Adrenal gland (tissue), 12 donors: ENCODE data around the gene PI4KA. TPM values are rescaled to one million over a fixed set of nuclear protein-coding genes. Genes with fewer than 3 reads are reported as not detected.

ENCODE experiments used
- DNase-seq, 7 donors: peaks; one replicate each; pipeline ENCODE4 v3.0.0-alpha.2; 2019 to 2020
- H3K27ac ChIP-seq, 5 donors: fragments of 200-600 bp; sonication (generic) in 4 of 5; 1 replicate in 3 of 5; 2 replicates in 2 of 5; pipeline versions ENCODE4 v1.5.1 to v1.8.0; 2016 to 2020; ENCODE audit warnings: mild to moderate bottlenecking in 1 of 5
- H3K27me3 ChIP-seq: fragments of 200-600 bp; 2 replicates; pipeline ENCODE4 v1.8.0; 2021
- H3K36me3 ChIP-seq, 2 donors: fragments of 200-600 bp; replicated peaks in 1 of 2; 1 replicate in 1 of 2; 2 replicates in 1 of 2; pipeline versions ENCODE4 v1.5.1 to v1.8.0; 2018 to 2022
- H3K4me1 ChIP-seq, 2 donors: fragments of 200-600 bp; replicated peaks in 1 of 2; 1 replicate in 1 of 2; 2 replicates in 1 of 2; pipeline versions ENCODE4 v1.5.1 to v1.8.0; 2018 to 2021
- H3K4me3 ChIP-seq, 4 donors: fragments of 200-600 bp; sonication (generic) in 3 of 4; one replicate each; pipeline ENCODE4 v1.5.1; 2016 to 2018
- H3K9me3 ChIP-seq, 3 donors: fragments of 200-600 bp; sonication (generic) in 1 of 3; replicated peaks in 1 of 3; 1 replicate in 2 of 3; 2 replicates in 1 of 3; pipeline versions ENCODE4 v1.5.1 to v1.8.0; 2016 to 2021
- CTCF ChIP-seq, 6 experiments: fragments of 450-650 bp in 4 of 6; fragments of 200-600 bp in 2 of 6; sonication (generic) in 1 of 6; IDR thresholded peaks; 1 replicate in 5 of 6; 2 replicates in 1 of 6; pipeline versions ENCODE4 v1.5.1 to v1.8.0; 2016 to 2021; ENCODE audit warnings: antibody characterized with exemption in 6 of 6, mild to moderate bottlenecking in 2 of 6, moderate library complexity in 1 of 6
- POLR2A ChIP-seq, 2 donors: fragments of 450-650 bp; IDR thresholded peaks; one replicate each; pipeline ENCODE4 v1.6.1; 2017; ENCODE audit warnings: antibody characterized with exemption in 2 of 2, mild to moderate bottlenecking in 2 of 2, moderate library complexity in 1 of 2
- WGBS, 4 donors: extraction: QIAGEN DNeasy Blood & Tissue Kit in 2 of 4; methylation state at CpG; one replicate each; pipeline versions ENCODE4 v1.1.5 to v1.1.7; 2013 to 2017; 5-methylcytosine and 5-hydroxymethylcytosine counted together
- intact Hi-C, 2 donors: fragments of 100-400 bp; cut with DNase I; formaldehyde crosslinking; loops; one replicate each; pipeline versions ENCODE4 v1.14.1 to v1.15.0; 2022 to 2023
- polyA plus RNA-seq, 3 donors: library from polyadenylated mRNA; stranded (reverse); fragments of 200-250 nt in 2 of 3; fragments of 350-450 nt in 1 of 3; fragmentation: Illumina TruSeq in 1 of 3; extraction: RNeasy Lipid Tissue Mini Kit (QIAGEN cat#74804) in 1 of 3; gene quantifications; one replicate each; pipeline ENCODE4 v1.2.3, GENCODE V29; 2013 to 2014
- total RNA-seq, 9 donors: library from RNA; depleted of rRNA in 4 of 9; stranded (reverse); fragments of >200 nt in 4 of 9; fragments of 120-200 nt in 1 of 9; fragmentation: NEBNext Ultra II Directional in 1 of 9; extraction: Animal tissue kit (Norgen Biotek cat#: 25700) in 1 of 9; gene quantifications; one replicate each; pipeline versions ENCODE4 v1.1.0 to v1.2.4, GENCODE V29; 2013 to 2023
- donor health status: healthy with polysubstance abuse.
- donor health status: Bipolar disorder and iron deficiency.
- donor health status: DM: yes; HTN: yes; CAD: no.
- donor health status: DM: no; HTN: no; CAD: no.
- donor health status: DM: no; HTN: no; CAD: no.
- donor health status: DM: yes; HTN: yes; CAD: no.

The PI4KA gene
- total and polyA plus RNA-seq, 12 donors: 36.4 to 134 (median 85.6) TPM

- intact Hi-C loops: loop anchor here in 1 of 2 donors (10.0 kb wide), 1 partner anchor 220 kb away; no protein-coding TSS in a partner anchor
These were observed 26.5 kb upstream of the PI4KA start for GRCh38 chr22:20885017-20885556.

GRCh38 chr22:20884454-20884853 lies 25.8 kb upstream of the PI4KA start:
- Histone ChIP-seq H3K36me3 (peaks cover 0 to 55% of the 10 kb centered on the region in 2 donors), H3K4me1 (peaks cover 0 to 7% of the 10 kb centered on the region in 2 donors), H3K9me3 (no peaks in the 10 kb centered on the region), H3K4me3 (no peak overlapping the region), H3K27ac (no peak overlapping the region), H3K27me3 (no peaks in the 10 kb centered on the region)
- DNase-seq: no peak
- intact Hi-C loops: loop anchor here in 1 of 2 donors (10.0 kb wide), 1 partner anchor 220 kb away; no protein-coding TSS in a partner anchor
- no peak for TF ChIP-seq CTCF (IDR thresholded peaks at IDR 0.05)
- no peak for TF ChIP-seq POLR2A (IDR thresholded peaks at IDR 0.05)
- 73 to 82% (median 78%) methylated on average over 4 of the region's 4 CpGs for WGBS, 4 donors

More at GRCh38 chr22:20885017-20885556, 26.5 kb upstream of the PI4KA start:
- H3K27me3 ChIP-seq: no peaks in the 10 kb centered on the region
- DNase-seq: no peak
- H3K36me3 ChIP-seq: peaks cover 0 to 61% of the 10 kb centered on the region in 2 donors
- no peak overlapping the region for H3K4me3 ChIP-seq
- peaks cover 0 to 7% of the 10 kb centered on the region in 2 donors for H3K4me1 ChIP-seq
- no peak for TF ChIP-seq POLR2A (IDR thresholded peaks at IDR 0.05)
- no peak for TF ChIP-seq CTCF (IDR thresholded peaks at IDR 0.05)
- no peaks in the 10 kb centered on the region for H3K9me3 ChIP-seq
- H3K27ac ChIP-seq: peak overlapping the region in 4 of 5 donors; percentile 55 to 74 (median 66)
- 66 to 77% (median 69%) methylated on average over 8 of the region's 8 CpGs for WGBS, 4 donors

GRCh38 chr22:20882855-20883254 lies 24.2 kb upstream of the PI4KA start:
- no peak overlapping the region for H3K4me3 ChIP-seq
- DNase-seq: no peak
- no peak for TF ChIP-seq CTCF (IDR thresholded peaks at IDR 0.05)
- no peak for TF ChIP-seq POLR2A (IDR thresholded peaks at IDR 0.05)
- intact Hi-C loops: loop anchor here in 1 of 2 donors (10.0 kb wide), 1 partner anchor 222 kb away; no protein-coding TSS in a partner anchor
- peaks cover 0 to 7% of the 10 kb centered on the region in 2 donors for H3K4me1 ChIP-seq
- no peak overlapping the region for H3K27ac ChIP-seq
- no peaks in the 10 kb centered on the region for H3K27me3 ChIP-seq
- 85 to 94% (median 88%) methylated on average over 6 of the region's 6 CpGs for WGBS, 4 donors
- H3K36me3 ChIP-seq: peaks cover 0 to 41% of the 10 kb centered on the region in 2 donors
- H3K9me3 ChIP-seq: no peaks in the 10 kb centered on the region

- intact Hi-C loops: loop anchor here in 1 of 2 donors (10.0 kb wide), 1 partner anchor 223 kb away; no protein-coding TSS in a partner anchor
- Histone ChIP-seq H3K9me3 (no peaks in the 10 kb centered on the region), H3K27ac (no peak overlapping the region), H3K4me3 (no peak overlapping the region), H3K36me3 (peaks cover 0 to 35% of the 10 kb centered on the region in 2 donors), H3K4me1 (peaks cover 0 to 7% of the 10 kb centered on the region in 2 donors), H3K27me3 (no peaks in the 10 kb centered on the region)
- WGBS, 4 donors: 86 to 93% (median 90%) methylated on average over 9 of the region's 9 CpGs
- no peak for DNase-seq
- TF ChIP-seq CTCF (IDR thresholded peaks at IDR 0.05) (no peak), POLR2A (IDR thresholded peaks at IDR 0.05) (no peak)
These were observed 23.5 kb upstream of the PI4KA start for GRCh38 chr22:20881869-20882815.
